ENCODE measurements around the gene PTK6. TPM values are rescaled to one million over a fixed set of nuclear protein-coding genes. Genes with fewer than 3 reads are reported as not detected.
"Not testable (repeated sequence)": the region's sequence is repeated elsewhere in the genome, so short reads cannot be mapped to it uniquely, and the experiment has no call there.

PTK6 gene
- total RNA-seq, 1 experiment from 2014 or later: 6.7 TPM

- H3K79me2 ChIP-seq (ENCODE audit: insufficient read depth, low read length); H3K9ac ChIP-seq (ENCODE audit: low read length); H3K36me3 ChIP-seq (ENCODE audit: control insufficient read depth in 1 of 2, insufficient read depth in 2 of 2, low read length in 2 of 2); CTCF ChIA-PET; H4K20me1 ChIP-seq (ENCODE audit: insufficient read depth); H3K27ac ChIP-seq (ENCODE audit: low read depth, low read length); ATAC-seq; H3K9me2 ChIP-seq (ENCODE audit: insufficient read depth); H3K9me3 ChIP-seq (ENCODE audit: control insufficient read depth in 1 of 2, insufficient read depth in 1 of 2, low read depth in 1 of 2, low read length in 2 of 2); H3K4me3 ChIP-seq (replicated peaks in 1 of 2; ENCODE audit: low read depth in 1 of 2, low read length in 2 of 2); POLR2A ChIA-PET; H3K4me2 ChIP-seq (ENCODE audit: low read length); H2AFZ ChIP-seq (ENCODE audit: low read depth, low read length, poor library complexity, severe bottlenecking); DNase-seq (ENCODE audit: low read depth, low spot score); H3K27me3 ChIP-seq (ENCODE audit: insufficient read depth, low read length); H3K4me1 ChIP-seq (ENCODE audit: control insufficient read depth in 1 of 2, insufficient read depth in 2 of 2, low read length in 2 of 2); BruUV-seq (replicated peaks); RAD21 ChIA-PET (ENCODE audit: low non-redundant PET in 1 of 2, low total read pairs in 2 of 2, uncharacterized antibody in 2 of 2, unreplicated experiment in 2 of 2); intact Hi-C loops (cut with micrococcal nuclease): not testable (repeated sequence)
Observed at GRCh38 chr20:63559485-63560332, 22.5 kb upstream of the PTK6 start.

GRCh38 chr20:63558804-63559484 is 21.8 kb upstream of the PTK6 start:
- no TSS peak for BruUV-seq (replicated peaks)
- H3K9me2 ChIP-seq (ENCODE audit: insufficient read depth): no peaks in the 10 kb centered on the region
- DNase-seq (ENCODE audit: low read depth, low spot score) (no peak), ATAC-seq (no peak)
- H3K4me1 ChIP-seq (ENCODE audit: control insufficient read depth in 1 of 2, insufficient read depth in 2 of 2, low read length in 2 of 2): peaks cover 5 to 7% of the 10 kb centered on the region in 2 experiments
- H3K79me2 ChIP-seq (ENCODE audit: insufficient read depth, low read length): no peaks in the 10 kb centered on the region
- CTCF ChIA-PET: no interaction called here
- H2AFZ ChIP-seq (ENCODE audit: low read depth, low read length, poor library complexity, severe bottlenecking): no peak overlapping the region
- TF ChIP-seq MAX (IDR thresholded peaks at IDR 0.05): no peak
- TF ChIP-seq CTCF (IDR thresholded peaks at IDR 0.05 in 2 of 3, conservative IDR thresholded peaks at IDR 0.05 in 1 of 3; ENCODE audit: borderline replicate concordance in 1 of 3, insufficient read depth in 1 of 3, low read depth in 2 of 3, low read length in 2 of 3): no peak
- no peak for TF ChIP-seq POLR2A (IDR thresholded peaks at IDR 0.05; ENCODE audit: borderline replicate concordance, extremely low read depth, insufficient read depth, insufficient read length)
- TF ChIP-seq FOSL1 (IDR thresholded peaks at IDR 0.05; ENCODE audit: low read depth): no peak
- TF ChIP-seq CEBPB (IDR thresholded peaks at IDR 0.05; ENCODE audit: low read depth): no peak
- TF ChIP-seq ZNF274 (IDR thresholded peaks at IDR 0.05; ENCODE audit: low read depth, low read length): no peak
- no peak overlapping the region for H3K9ac ChIP-seq (ENCODE audit: low read length)
- no peaks in the 10 kb centered on the region for H4K20me1 ChIP-seq (ENCODE audit: insufficient read depth)
- intact Hi-C loops (cut with micrococcal nuclease): no loop called here
- H3K36me3 ChIP-seq (ENCODE audit: control insufficient read depth in 1 of 2, insufficient read depth in 2 of 2, low read length in 2 of 2): no peaks in the 10 kb centered on the region; a peak in 3 of 4 replicates
- H3K4me3 ChIP-seq (replicated peaks in 1 of 2; ENCODE audit: low read depth in 1 of 2, low read length in 2 of 2): no peak overlapping the region
- no peaks in the 10 kb centered on the region for H3K27me3 ChIP-seq (ENCODE audit: insufficient read depth, low read length)
- no peak overlapping the region for H3K4me2 ChIP-seq (ENCODE audit: low read length)
- RAD21 ChIA-PET (ENCODE audit: low non-redundant PET in 1 of 2, low total read pairs in 2 of 2, uncharacterized antibody in 2 of 2, unreplicated experiment in 2 of 2): no interaction called here
- no peaks in the 10 kb centered on the region for H3K9me3 ChIP-seq (ENCODE audit: control insufficient read depth in 1 of 2, insufficient read depth in 1 of 2, low read depth in 1 of 2, low read length in 2 of 2)
- no peak overlapping the region for H3K27ac ChIP-seq (ENCODE audit: low read depth, low read length)
- POLR2A ChIA-PET: no interaction called here

Data from HCT116 (cell line).